Caco-2 (cell line): ENCODE data around the gene SPHK2. TPM values are rescaled to one million over a fixed set of nuclear protein-coding genes. Genes with fewer than 3 reads are reported as not detected.

Source experiments
- BruUV-seq: library from RNA; stranded (reverse); fragments of 400-500 nt; replicated peaks from 2 replicates; lab custom pipeline; 2021; lab: Mats Ljungman, UMichigan
- CTCF ChIA-PET: fragments of 300-600 bp; sonication (Branson Sonifier 250); formaldehyde crosslinking; loops from one replicate; lab custom pipeline; 2022; ENCODE audit warnings: antibody characterized with exemption; lab: Charles Lee
- POLR2A ChIA-PET: fragments of 300-600 bp; sonication (Branson Sonifier 250); formaldehyde crosslinking; loops from one replicate; lab custom pipeline; 2022; ENCODE audit warnings: antibody characterized with exemption; lab: Charles Lee
- DNase-seq, 2 experiments: peaks; one replicate each; pipeline versions ENCODE4 v3.0.0 to v3.0.0-alpha.2; 2020 to 2022
- H3K27me3 ChIP-seq: replicated peaks from 2 replicates; pipeline ENCODE4 v1.6.0; 2011; ENCODE audit warnings: low read length; ENCODE audit not compliant: control insufficient read depth, insufficient read depth
- H3K36me3 ChIP-seq: 2 replicates; pipeline ENCODE4 v1.5.1; 2011; ENCODE audit warnings: low read length; ENCODE audit not compliant: control insufficient read depth, insufficient read depth
- H3K4me1 ChIP-seq: fragments of 250-450 bp; sonication (Bioruptor Pico); 2 replicates; pipeline ENCODE4 v1.5.1; 2020; ENCODE audit warnings: mild to moderate bottlenecking
- H3K4me3 ChIP-seq: 2 replicates; pipeline ENCODE4 v1.5.1; 2011; ENCODE audit warnings: low read depth, mild to moderate bottlenecking, control low read depth, low read length
- H3K9me3 ChIP-seq: fragments of 250-450 bp; sonication (Bioruptor Pico); 2 replicates; pipeline ENCODE4 v1.5.1; 2020; ENCODE audit warnings: mild to moderate bottlenecking, moderate library complexity
- H3K27ac Mint-ChIP-seq: one replicate; pipeline ENCODE4 v1.8.0; 2022; ENCODE audit warnings: mixed read lengths; ENCODE audit not compliant: unreplicated experiment
- H3K27me3 Mint-ChIP-seq: one replicate; pipeline ENCODE4 v1.8.0; 2022; ENCODE audit warnings: mixed read lengths; ENCODE audit not compliant: insufficient read depth, unreplicated experiment
- H3K36me3 Mint-ChIP-seq: one replicate; pipeline ENCODE4 v1.8.0; 2022; ENCODE audit warnings: mild to moderate bottlenecking, mixed read lengths; ENCODE audit not compliant: insufficient read depth, unreplicated experiment
- H3K4me1 Mint-ChIP-seq: one replicate; pipeline ENCODE4 v1.8.0; 2022; ENCODE audit warnings: low read depth, mixed read lengths; ENCODE audit not compliant: unreplicated experiment
- H3K4me3 Mint-ChIP-seq: one replicate; pipeline ENCODE4 v1.8.0; 2022; ENCODE audit warnings: mild to moderate bottlenecking, moderate library complexity, mixed read lengths; ENCODE audit not compliant: unreplicated experiment
- H3K9me3 Mint-ChIP-seq: one replicate; pipeline ENCODE4 v1.8.0; 2022; ENCODE audit warnings: mixed read lengths; ENCODE audit not compliant: unreplicated experiment
- intact Hi-C: fragments of 100-400 bp; cut with micrococcal nuclease; formaldehyde crosslinking; loops from one replicate; pipeline ENCODE4 v1.10.0; 2022; ENCODE audit not compliant: unreplicated experiment
- total RNA-seq: library from RNA; stranded (reverse); gene quantifications from 2 replicates; pipeline ENCODE4 v1.2.3, GENCODE V29; 2022
- TF ChIP-seq, protein P1 (sequence below), 2 experiments: fragments of 200-600 bp in 1 of 2; IDR thresholded peaks; 1 replicate in 1 of 2; 2 replicates in 1 of 2; pipeline versions ENCODE4 v1.5.1 to v1.8.0; 2011 to 2022; ENCODE audit warnings: antibody characterized with exemption in 1 of 2, control low read depth in 1 of 2, inconsistent platforms in 1 of 2, low read depth in 1 of 2, low read length in 1 of 2, mild to moderate bottlenecking in 1 of 2, moderate library complexity in 1 of 2; ENCODE audit not compliant: insufficient read depth in 1 of 2, severe bottlenecking in 1 of 2, unreplicated experiment in 1 of 2

The SPHK2 gene
- total RNA-seq, 1 experiment from 2014 or later = 140 TPM

DNA sequence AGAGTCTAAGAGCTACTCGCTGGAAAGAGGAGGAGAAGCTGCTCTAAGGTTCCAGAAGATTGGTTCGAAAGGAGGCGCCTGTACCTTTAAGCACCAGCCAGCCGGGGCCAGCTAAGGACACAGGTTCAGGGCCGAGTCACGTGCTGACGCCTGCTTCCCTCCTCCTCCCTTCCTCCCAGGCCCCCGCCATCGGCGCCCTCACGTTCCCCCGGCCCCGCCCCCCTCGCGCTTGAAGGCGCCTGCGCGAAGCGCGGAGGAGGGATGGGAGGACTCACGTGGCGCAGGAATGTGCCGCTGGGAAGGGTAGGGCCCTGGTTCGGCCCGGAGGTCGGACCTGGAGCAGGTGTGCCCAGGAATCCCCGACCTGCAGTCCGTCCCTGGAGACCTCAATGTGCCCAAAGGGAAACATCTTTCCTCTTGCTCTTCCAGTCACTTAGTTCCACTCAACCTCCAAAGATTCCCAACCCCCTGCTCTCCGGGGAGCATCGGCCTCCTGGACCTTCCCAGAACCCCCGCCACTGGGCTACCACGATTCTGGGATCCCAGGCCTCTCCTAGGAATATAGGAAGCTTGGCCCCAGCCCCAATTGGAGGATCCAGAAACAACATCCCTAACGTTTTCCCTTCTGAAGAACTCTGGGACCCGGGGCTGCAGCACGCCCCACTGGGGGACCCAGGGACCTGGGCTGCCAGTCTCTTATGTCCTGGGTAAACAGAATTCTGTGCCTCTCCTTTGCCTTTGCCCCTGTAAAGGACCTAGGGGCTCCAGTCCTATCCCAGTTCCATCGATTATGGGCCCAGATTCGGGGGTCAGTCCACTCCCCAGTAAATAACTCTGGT lies 15.3 kb downstream of the SPHK2 start:
- peak; percentile 98 to 99 for DNase-seq
- Histone ChIP-seq H3K27me3 (no peaks in the 10 kb centered on the region), H3K9me3 (no peaks in the 10 kb centered on the region), H3K4me1 (peaks cover 45% of the 10 kb centered on the region), H3K4me3 (peak overlapping the region; percentile 53), H3K36me3 (0 out of 2 replicates have a peak, but pooled peaks cover 1% of the 10 kb centered on the region)
- intact Hi-C loops = loop anchor here (5.0 kb wide), 2 partner anchors 203 to 328 kb away; partner anchors contain the start of gene HSD17B14
- Mint-ChIP-seq H3K9me3 (peaks cover 9% of the 10 kb centered on the region), H3K4me3 (peak overlapping the region; percentile 80), H3K36me3 (peaks cover 80% of the 10 kb centered on the region), H3K27me3 (no peaks in the 10 kb centered on the region), H3K4me1 (peaks cover 36% of the 10 kb centered on the region), H3K27ac (peak overlapping the region; percentile 93)
- ChIA-PET CTCF (interaction anchor here (0.6 to 1.2 kb wide), 2 partner anchors 16 to 50 kb away, joined by 3 to 4 read pairs; partner anchors contain the start of genes RPL18 and SPHK2), POLR2A (interaction anchor here (0.5 to 2.6 kb wide), 4 partner anchors 10 to 976 kb away, joined by 4 to 37 read pairs (median 13); partner anchors contain the start of genes PPP1R15A, RPL18 and SPHK2)
- TF ChIP-seq, protein P1, sequence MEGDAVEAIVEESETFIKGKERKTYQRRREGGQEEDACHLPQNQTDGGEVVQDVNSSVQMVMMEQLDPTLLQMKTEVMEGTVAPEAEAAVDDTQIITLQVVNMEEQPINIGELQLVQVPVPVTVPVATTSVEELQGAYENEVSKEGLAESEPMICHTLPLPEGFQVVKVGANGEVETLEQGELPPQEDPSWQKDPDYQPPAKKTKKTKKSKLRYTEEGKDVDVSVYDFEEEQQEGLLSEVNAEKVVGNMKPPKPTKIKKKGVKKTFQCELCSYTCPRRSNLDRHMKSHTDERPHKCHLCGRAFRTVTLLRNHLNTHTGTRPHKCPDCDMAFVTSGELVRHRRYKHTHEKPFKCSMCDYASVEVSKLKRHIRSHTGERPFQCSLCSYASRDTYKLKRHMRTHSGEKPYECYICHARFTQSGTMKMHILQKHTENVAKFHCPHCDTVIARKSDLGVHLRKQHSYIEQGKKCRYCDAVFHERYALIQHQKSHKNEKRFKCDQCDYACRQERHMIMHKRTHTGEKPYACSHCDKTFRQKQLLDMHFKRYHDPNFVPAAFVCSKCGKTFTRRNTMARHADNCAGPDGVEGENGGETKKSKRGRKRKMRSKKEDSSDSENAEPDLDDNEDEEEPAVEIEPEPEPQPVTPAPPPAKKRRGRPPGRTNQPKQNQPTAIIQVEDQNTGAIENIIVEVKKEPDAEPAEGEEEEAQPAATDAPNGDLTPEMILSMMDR (IDR thresholded peaks at IDR 0.05; ENCODE audit: insufficient read depth in 1 of 2, low read depth in 1 of 2, low read length in 1 of 2, severe bottlenecking in 1 of 2, unreplicated experiment in 1 of 2) = no peak
- TSS peak; percentile 95 for BruUV-seq

DNA sequence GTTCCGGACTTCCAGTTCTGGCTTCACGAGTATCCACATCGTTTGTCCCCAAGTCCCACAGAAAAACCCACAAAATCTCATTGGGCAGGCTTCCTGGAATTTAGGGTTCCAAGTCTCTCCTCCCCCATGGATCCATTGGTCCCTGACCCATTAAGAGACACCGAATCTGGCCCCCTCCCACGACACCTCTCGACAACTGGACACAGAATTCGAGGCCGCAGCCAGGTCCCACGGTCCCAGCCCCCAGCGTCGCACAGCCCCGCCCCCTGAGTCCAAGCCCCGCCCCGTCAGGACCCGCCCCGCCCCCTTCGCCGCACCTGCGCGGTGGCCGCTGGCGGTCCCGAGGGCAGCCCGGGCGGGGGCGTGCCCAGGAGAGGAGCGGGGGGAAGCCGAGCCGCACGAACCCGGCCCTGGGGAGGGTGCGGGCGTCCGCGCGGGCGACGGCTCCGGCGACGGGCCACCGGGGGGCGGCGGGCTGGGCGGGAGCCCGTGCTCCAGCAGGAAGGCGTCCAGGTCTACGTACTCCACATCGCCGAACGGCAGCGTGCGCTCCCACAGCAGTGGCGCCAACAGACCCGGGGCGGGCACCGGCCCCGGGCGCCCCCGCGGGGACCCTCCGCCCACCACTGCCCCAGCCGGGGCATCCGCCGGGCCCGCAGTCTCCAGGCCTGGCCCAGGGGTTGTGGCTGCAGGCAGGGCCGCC lies 16.1 kb downstream of the SPHK2 start:
- peak overlapping the region; percentile 53 for H3K4me3 ChIP-seq
- peak; percentile 77 to 85 for DNase-seq
- H3K36me3 ChIP-seq = 0 out of 2 replicates have a peak, but pooled peaks cover 1% of the 10 kb centered on the region
- ChIA-PET POLR2A (interaction anchor here (2.6 kb wide), 1 partner anchor 17 kb away, joined by 37 read pairs; the partner anchor contains the start of genes RPL18 and SPHK2), CTCF (no interaction called here)
- H3K4me1 ChIP-seq = peaks cover 45% of the 10 kb centered on the region
- intact Hi-C loops = loop anchor here (5.0 kb wide), 2 partner anchors 202 to 327 kb away; partner anchors contain the start of gene HSD17B14
- Mint-ChIP-seq H3K4me1 (peaks cover 36% of the 10 kb centered on the region), H3K27ac (peak overlapping the region; percentile 93), H3K9me3 (peaks cover 9% of the 10 kb centered on the region), H3K4me3 (peak overlapping the region; percentile 80), H3K36me3 (peaks cover 73% of the 10 kb centered on the region), H3K27me3 (no peaks in the 10 kb centered on the region)
- no peaks in the 10 kb centered on the region for H3K9me3 ChIP-seq
- BruUV-seq = no TSS peak
- no peaks in the 10 kb centered on the region for H3K27me3 ChIP-seq
- TF ChIP-seq, protein P1 (IDR thresholded peaks at IDR 0.05; ENCODE audit: insufficient read depth in 1 of 2, low read depth in 1 of 2, low read length in 1 of 2, severe bottlenecking in 1 of 2, unreplicated experiment in 1 of 2) = no peak
